ENCODE data around the gene SMARCA2.

DNA sequence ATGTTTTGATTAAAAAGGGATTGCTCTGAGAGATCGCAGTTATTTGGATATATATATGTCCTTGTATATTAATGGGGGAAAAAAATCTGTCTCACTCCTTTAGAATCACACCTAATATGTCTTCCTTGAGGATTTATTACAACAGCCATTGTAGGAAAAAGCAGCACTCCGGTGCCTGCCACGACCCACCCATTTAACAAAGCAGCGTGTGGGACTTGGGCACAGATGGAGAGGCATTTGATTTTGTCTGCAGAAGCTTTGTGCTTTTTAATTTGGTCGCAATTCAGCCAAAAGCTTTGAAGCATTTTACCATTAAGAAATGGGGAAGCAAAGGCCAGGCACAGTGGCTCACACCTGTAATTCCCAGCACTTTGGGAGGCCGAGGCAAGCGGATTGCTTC is 159.2 kb downstream of the SMARCA2 start:
- TF ChIP-seq, protein P1, sequence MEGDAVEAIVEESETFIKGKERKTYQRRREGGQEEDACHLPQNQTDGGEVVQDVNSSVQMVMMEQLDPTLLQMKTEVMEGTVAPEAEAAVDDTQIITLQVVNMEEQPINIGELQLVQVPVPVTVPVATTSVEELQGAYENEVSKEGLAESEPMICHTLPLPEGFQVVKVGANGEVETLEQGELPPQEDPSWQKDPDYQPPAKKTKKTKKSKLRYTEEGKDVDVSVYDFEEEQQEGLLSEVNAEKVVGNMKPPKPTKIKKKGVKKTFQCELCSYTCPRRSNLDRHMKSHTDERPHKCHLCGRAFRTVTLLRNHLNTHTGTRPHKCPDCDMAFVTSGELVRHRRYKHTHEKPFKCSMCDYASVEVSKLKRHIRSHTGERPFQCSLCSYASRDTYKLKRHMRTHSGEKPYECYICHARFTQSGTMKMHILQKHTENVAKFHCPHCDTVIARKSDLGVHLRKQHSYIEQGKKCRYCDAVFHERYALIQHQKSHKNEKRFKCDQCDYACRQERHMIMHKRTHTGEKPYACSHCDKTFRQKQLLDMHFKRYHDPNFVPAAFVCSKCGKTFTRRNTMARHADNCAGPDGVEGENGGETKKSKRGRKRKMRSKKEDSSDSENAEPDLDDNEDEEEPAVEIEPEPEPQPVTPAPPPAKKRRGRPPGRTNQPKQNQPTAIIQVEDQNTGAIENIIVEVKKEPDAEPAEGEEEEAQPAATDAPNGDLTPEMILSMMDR (conservative IDR thresholded peaks at IDR 0.05; ENCODE audit: low read depth, low read length), result no peak
- no peak for TF ChIP-seq EZH2phosphoT487 (IDR thresholded peaks at IDR 0.05; ENCODE audit: borderline replicate concordance, low read length)
- no peak for TF ChIP-seq EZH2 (IDR thresholded peaks at IDR 0.05; ENCODE audit: low read length, unreplicated experiment)

All from PC-3 (cell line).